H7 (cell line): ENCODE measurements around the gene FAM162B. TPM values are rescaled to one million over a fixed set of nuclear protein-coding genes. Genes with fewer than 3 reads are reported as not detected.

ENCODE experiments used
- total RNA-seq: library from RNA; depleted of rRNA; stranded (reverse); fragments of >200 nt; shearing (Covaris generic); gene quantifications from 2 replicates; pipeline ENCODE4 v1.2.3, GENCODE V29; 2014; rRNA removed

The FAM162B gene
- total RNA-seq, 1 experiment from 2014 or later: 1.5 TPM

Other genes with a start within 250 kb of the FAM162B start
- not detected in 2 replicates for gene TRAPPC3L, start 220.0 kb downstream of the FAM162B start, total RNA-seq
- not detected in 2 replicates for gene CALHM4, start 212.0 kb downstream of the FAM162B start, total RNA-seq
- 31.4 and 36.4 TPM in 2 replicates for gene RWDD1, start 194.2 kb downstream of the FAM162B start, total RNA-seq
- 0.03 TPM in 1 of 2 replicates, not detected in the other for gene RSPH4A, start 149.2 kb downstream of the FAM162B start, total RNA-seq
- gene ZUP1, start 97.0 kb downstream of the FAM162B start, total RNA-seq: 18.9 and 24.2 TPM in 2 replicates
- 8.6 and 15.5 TPM in 2 replicates for gene KPNA5, start 84.5 kb downstream of the FAM162B start, total RNA-seq
- 0.11 TPM in 1 of 2 replicates, not detected in the other for gene GPRC6A, start 63.4 kb upstream of the FAM162B start, total RNA-seq
- not detected in 2 replicates for gene RFX6, start 111.5 kb upstream of the FAM162B start, total RNA-seq